AG10803 (cell line): ENCODE data around the gene GUSB.
A peak's percentile ranks its signal among the peaks of the same experiment; 100 is the strongest.
"Not testable (repeated sequence)": the region's sequence is repeated elsewhere in the genome, so short reads cannot be mapped to it uniquely, and the experiment has no call there.

ENCODE experiments used
- DNase-seq: peaks from one replicate; pipeline ENCODE4 v3.0.0; 2010; ENCODE audit warnings: low read depth
- H3K4me3 ChIP-seq: 2 replicates; pipeline ENCODE4 v1.5.1; 2011; ENCODE audit warnings: mild to moderate bottlenecking, low read length, control low read depth
- CTCF ChIP-seq: conservative IDR thresholded peaks from 2 replicates; pipeline ENCODE4 v1.5.1; 2011; ENCODE audit warnings: mild to moderate bottlenecking, low read length, control low read depth, inconsistent platforms

GUSB gene

GRCh38 chr7:65955718-65956117, 26.3 kb downstream of the GUSB start:
- TF ChIP-seq CTCF = no peak
- H3K4me3 ChIP-seq = no peak overlapping the region
- DNase-seq = no peak

GRCh38 chr7:65953890-65954450, 28.0 kb downstream of the GUSB start:
- no peak overlapping the region for H3K4me3 ChIP-seq
- no peak for DNase-seq
- no peak for TF ChIP-seq CTCF

- TF ChIP-seq CTCF = no peak
- no peak overlapping the region for H3K4me3 ChIP-seq
- no peak for DNase-seq
Measured at GRCh38 chr7:65953001-65953720, 28.9 kb downstream of the GUSB start.

- TF ChIP-seq CTCF = no peak
- H3K4me3 ChIP-seq = no peak overlapping the region
- no peak for DNase-seq
Measured at GRCh38 chr7:65951837-65952578, 30.0 kb downstream of the GUSB start.

- no peak for TF ChIP-seq CTCF
- DNase-seq = peak; percentile 61
- no peak overlapping the region for H3K4me3 ChIP-seq
Measured at GRCh38 chr7:65946904-65947303, 35.1 kb downstream of the GUSB start.

- not testable (repeated sequence) for H3K4me3 ChIP-seq, DNase-seq
Measured at GRCh38 chr7:65945787-65946186, 36.2 kb downstream of the GUSB start.

- H3K4me3 ChIP-seq = no peak overlapping the region
- no peak for TF ChIP-seq CTCF
- peak; percentile 6 for DNase-seq
Measured at GRCh38 chr7:65938336-65938895, 43.6 kb downstream of the GUSB start.
